IMR-90 (cell line): ENCODE measurements around the gene MALT1. TPM values are rescaled to one million over a fixed set of nuclear protein-coding genes. Genes with fewer than 3 reads are reported as not detected.
A peak's percentile ranks its signal among the peaks of the same experiment; 100 is the strongest.

Experiments
- ATAC-seq: fragments of 200-7000 bp; cut with Tn5 transposase; 2 replicates; pipeline ENCODE4 v1.9.1; 2020; ENCODE audit warnings: low read depth, mild to moderate bottlenecking, moderate library complexity
- BruUV-seq: library from RNA; stranded (reverse); fragments of 400-500 nt; replicated peaks from 2 replicates; lab custom pipeline; 2021; lab: Mats Ljungman, UMichigan
- CTCF ChIA-PET: fragments of 300-600 bp; formaldehyde crosslinking; extraction: SDS; loops from one replicate; lab custom pipeline; 2021; ENCODE audit warnings: antibody characterized with exemption; lab: Yijun Ruan, JAX
- POLR2A ChIA-PET: fragments of 300-600 bp; sonication (Branson Sonifier 250); formaldehyde crosslinking; loops from one replicate; lab custom pipeline; 2022; ENCODE audit warnings: antibody characterized with exemption; ENCODE audit not compliant: unreplicated experiment; lab: Charles Lee
- DNase-seq: peaks from one replicate; pipeline ENCODE4 v3.0.0; 2013
- H2AFZ ChIP-seq: replicated peaks from 2 replicates; pipeline ENCODE3; 2013; ENCODE audit warnings: low read length, mild to moderate bottlenecking; ENCODE audit not compliant: poor library complexity
- H2AK5ac ChIP-seq: 2 replicates; pipeline ENCODE4 v1.6.1; 2013; ENCODE audit warnings: low read depth, low read length, inconsistent platforms
- H2AK9ac ChIP-seq: replicated peaks from 2 replicates; pipeline ENCODE3; 2013; ENCODE audit warnings: mild to moderate bottlenecking, low read depth, low read length, moderate library complexity; ENCODE audit not compliant: poor library complexity
- H2BK120ac ChIP-seq: 2 replicates; pipeline ENCODE4 v1.6.1; 2013; ENCODE audit warnings: low read depth, low read length, inconsistent platforms
- H2BK15ac ChIP-seq: 3 replicates; pipeline ENCODE4 v1.6.1; 2013; ENCODE audit warnings: low read depth, low read length, inconsistent platforms
- H2BK20ac ChIP-seq: 2 replicates; pipeline ENCODE4 v1.6.1; 2013; ENCODE audit warnings: low read depth, mild to moderate bottlenecking, inconsistent platforms, low read length, moderate library complexity
- H2BK5ac ChIP-seq: 2 replicates; pipeline ENCODE4 v1.6.1; 2013; ENCODE audit warnings: mild to moderate bottlenecking, low read depth, low read length, inconsistent platforms; ENCODE audit not compliant: poor library complexity, severe bottlenecking
- H3K14ac ChIP-seq: replicated peaks from 2 replicates; pipeline ENCODE4 v1.6.1; 2013; ENCODE audit warnings: low read depth, low read length, inconsistent platforms
- H3K18ac ChIP-seq: 2 replicates; pipeline ENCODE4 v1.6.1; 2013; ENCODE audit warnings: low read depth, low read length, control low read depth
- H3K23ac ChIP-seq: 2 replicates; pipeline ENCODE4 v1.6.1; 2013; ENCODE audit warnings: low read depth, low read length, inconsistent platforms
- H3K27ac ChIP-seq: 2 replicates; pipeline ENCODE4 v1.5.1; 2013; ENCODE audit warnings: mild to moderate bottlenecking, control low read depth, low read length; ENCODE audit not compliant: insufficient read depth
- H3K27me3 ChIP-seq: 2 replicates; pipeline ENCODE4 v1.6.1; 2013; ENCODE audit warnings: low read length; ENCODE audit not compliant: control insufficient read depth, insufficient read depth
- H3K36me3 ChIP-seq: 2 replicates; pipeline ENCODE4 v1.6.1; 2013; ENCODE audit warnings: low read length, mixed read lengths; ENCODE audit not compliant: control insufficient read depth, insufficient read depth
- H3K4ac ChIP-seq: 2 replicates; pipeline ENCODE4 v1.6.1; 2013; ENCODE audit warnings: low read depth, low read length, inconsistent platforms
- H3K4me1 ChIP-seq: 2 replicates; pipeline ENCODE4 v1.6.1; 2013; ENCODE audit warnings: low read length, mixed read lengths; ENCODE audit not compliant: control insufficient read depth, insufficient read depth
- H3K4me2 ChIP-seq: 2 replicates; pipeline ENCODE4 v1.6.1; 2013; ENCODE audit warnings: low read depth, mild to moderate bottlenecking, control low read depth, low read length, moderate library complexity
- H3K4me3 ChIP-seq: 2 replicates; pipeline ENCODE4 v1.5.1; 2013; ENCODE audit warnings: low read depth, mild to moderate bottlenecking, control low read depth, low read length, moderate library complexity; ENCODE audit not compliant: insufficient read depth
- H3K56ac ChIP-seq: 2 replicates; pipeline ENCODE4 v1.6.1; 2013; ENCODE audit warnings: low read length, inconsistent platforms; ENCODE audit not compliant: insufficient read depth; ENCODE audit errors: extremely low read depth
- H3K79me1 ChIP-seq, 2 experiments: 2 replicates each; pipeline ENCODE4 v1.6.1; 2013; ENCODE audit warnings: low read length in 2 of 2, inconsistent platforms in 1 of 2, low read depth in 1 of 2
- H3K9ac ChIP-seq: 2 replicates; pipeline ENCODE4 v1.6.1; 2013; ENCODE audit warnings: low read depth, low read length, control low read depth
- H3K9me1 ChIP-seq: 2 replicates; pipeline ENCODE4 v1.6.1; 2013; ENCODE audit warnings: low read length, inconsistent platforms; ENCODE audit not compliant: insufficient read depth
- H3K9me3 ChIP-seq: 2 replicates; pipeline ENCODE4 v1.6.1; 2013; ENCODE audit warnings: low read length; ENCODE audit not compliant: control insufficient read depth, insufficient read depth
- H4K20me1 ChIP-seq: 2 replicates; pipeline ENCODE4 v1.6.1; 2013; ENCODE audit warnings: low read length, inconsistent platforms; ENCODE audit not compliant: insufficient read depth
- H4K5ac ChIP-seq: 2 replicates; pipeline ENCODE4 v1.6.1; 2013; ENCODE audit warnings: mild to moderate bottlenecking, low read depth, low read length, control low read depth
- H4K8ac ChIP-seq, 2 experiments: 2 replicates each; pipeline ENCODE4 v1.6.1; 2013; ENCODE audit warnings: low read depth in 2 of 2, low read length in 2 of 2, control low read depth in 1 of 2, inconsistent platforms in 1 of 2
- H4K91ac ChIP-seq: 2 replicates; pipeline ENCODE4 v1.6.1; 2013; ENCODE audit warnings: low read depth, low read length, inconsistent platforms; ENCODE audit not compliant: insufficient read depth
- BHLHE40 ChIP-seq: fragments of 150-350 bp; IDR thresholded peaks from 2 replicates; pipeline ENCODE4 v1.6.1; 2016; ENCODE audit warnings: mild to moderate bottlenecking, low read depth, low read length
- CEBPB ChIP-seq: IDR thresholded peaks from 2 replicates; pipeline ENCODE4 v1.6.1; 2012; ENCODE audit warnings: low read depth, low read length, improper control_type of control experiment
- CHD1 ChIP-seq: IDR thresholded peaks from 2 replicates; pipeline ENCODE4 v1.6.1; 2012; ENCODE audit warnings: low read depth, low read length, improper control_type of control experiment
- CTCF ChIP-seq: conservative IDR thresholded peaks from 2 replicates; pipeline ENCODE4 v1.5.1; 2012; ENCODE audit warnings: mild to moderate bottlenecking, low read depth, low read length, improper control_type of control experiment
- ELK1 ChIP-seq: fragments of 150-350 bp; IDR thresholded peaks from 2 replicates; pipeline ENCODE4 v1.6.1; 2016; ENCODE audit warnings: low read depth, mild to moderate bottlenecking, low read length, moderate library complexity, borderline replicate concordance
- FOS ChIP-seq: fragments of 150-350 bp; IDR thresholded peaks from 2 replicates; pipeline ENCODE4 v1.6.1; 2016; ENCODE audit warnings: low read depth, low read length
- MAFK ChIP-seq: IDR thresholded peaks from 2 replicates; pipeline ENCODE4 v1.6.1; 2012; ENCODE audit warnings: low read depth, low read length, improper control_type of control experiment
- MAZ ChIP-seq: IDR thresholded peaks from 2 replicates; pipeline ENCODE4 v1.6.1; 2012; ENCODE audit warnings: low read depth, mild to moderate bottlenecking, low read length, improper control_type of control experiment, moderate library complexity, borderline replicate concordance
- MXI1 ChIP-seq: IDR thresholded peaks from 2 replicates; pipeline ENCODE4 v1.6.1; 2012; ENCODE audit warnings: low read depth, mild to moderate bottlenecking, low read length, moderate library complexity, borderline replicate concordance
- NFE2L2 ChIP-seq: fragments of 150-350 bp; IDR thresholded peaks from 2 replicates; pipeline ENCODE4 v1.6.1; 2016; ENCODE audit warnings: low read depth, mild to moderate bottlenecking, low read length
- POLR2A ChIP-seq: IDR thresholded peaks from 2 replicates; pipeline ENCODE4 v1.6.1; 2012; ENCODE audit warnings: mild to moderate bottlenecking, low read depth, low read length
- RAD21 ChIP-seq: IDR thresholded peaks from 2 replicates; pipeline ENCODE4 v1.6.1; 2012; ENCODE audit warnings: low read length, improper control_type of control experiment
- RCOR1 ChIP-seq: IDR thresholded peaks from 2 replicates; pipeline ENCODE4 v1.6.1; 2012; ENCODE audit warnings: mild to moderate bottlenecking, low read length, improper control_type of control experiment; ENCODE audit not compliant: insufficient replicate concordance
- RFX5 ChIP-seq: IDR thresholded peaks from 2 replicates; pipeline ENCODE4 v1.8.0; 2012; ENCODE audit warnings: low read depth, mild to moderate bottlenecking, low read length, moderate library complexity
- USF2 ChIP-seq: fragments of 150-350 bp; IDR thresholded peaks from 2 replicates; pipeline ENCODE4 v1.6.1; 2017; ENCODE audit warnings: mild to moderate bottlenecking, antibody characterized with exemption, low read length, low read depth
- WGBS, 2 experiments: methylation state at CpG; one replicate each; pipeline versions ENCODE4 v1.1.5 to v1.1.7; 2013; ENCODE audit warnings: missing lambda C conversion rate in 2 of 2; ENCODE audit not compliant: insufficient read length in 1 of 2; ENCODE audit errors: extremely low coverage in 2 of 2; 5-methylcytosine and 5-hydroxymethylcytosine counted together
- dilution Hi-C: fragments of 300-500 bp; cut with HindIII; formaldehyde crosslinking; loops from one replicate; pipeline ENCODE4 v1.14.3; 2018; ENCODE audit warnings: low sequenced_read_pairs; ENCODE audit not compliant: unreplicated experiment
- in situ Hi-C: fragments of 300-500 bp; cut with MboI; formaldehyde crosslinking; loops from 3 replicates; pipeline ENCODE4 v1.14.3; 2019; ENCODE audit warnings: low sequenced_read_pairs, inconsistent platforms, mixed read lengths
- intact Hi-C: fragments of 100-400 bp; cut with micrococcal nuclease; formaldehyde crosslinking; loops from 2 replicates; pipeline ENCODE4 v1.10.0; 2022
- polyA plus RNA-seq, 3 experiments: library from polyadenylated mRNA; depleted of rRNA; stranded (reverse); fragments of >200 nt; gene quantifications; 2 replicates each; pipeline ENCODE4 v1.2.3, GENCODE V29; 2012; ENCODE audit warnings: low replicate concordance in 1 of 3
- total RNA-seq: library from RNA; depleted of rRNA; stranded (reverse); fragments of >200 nt; gene quantifications from 2 replicates; pipeline ENCODE4 v1.2.3, GENCODE V29; 2012

The MALT1 gene
- total and polyA plus RNA-seq, 2 of the 4 experiments (the other 2 are of a cell fraction): 8.3 to 25.3 TPM

DNA sequence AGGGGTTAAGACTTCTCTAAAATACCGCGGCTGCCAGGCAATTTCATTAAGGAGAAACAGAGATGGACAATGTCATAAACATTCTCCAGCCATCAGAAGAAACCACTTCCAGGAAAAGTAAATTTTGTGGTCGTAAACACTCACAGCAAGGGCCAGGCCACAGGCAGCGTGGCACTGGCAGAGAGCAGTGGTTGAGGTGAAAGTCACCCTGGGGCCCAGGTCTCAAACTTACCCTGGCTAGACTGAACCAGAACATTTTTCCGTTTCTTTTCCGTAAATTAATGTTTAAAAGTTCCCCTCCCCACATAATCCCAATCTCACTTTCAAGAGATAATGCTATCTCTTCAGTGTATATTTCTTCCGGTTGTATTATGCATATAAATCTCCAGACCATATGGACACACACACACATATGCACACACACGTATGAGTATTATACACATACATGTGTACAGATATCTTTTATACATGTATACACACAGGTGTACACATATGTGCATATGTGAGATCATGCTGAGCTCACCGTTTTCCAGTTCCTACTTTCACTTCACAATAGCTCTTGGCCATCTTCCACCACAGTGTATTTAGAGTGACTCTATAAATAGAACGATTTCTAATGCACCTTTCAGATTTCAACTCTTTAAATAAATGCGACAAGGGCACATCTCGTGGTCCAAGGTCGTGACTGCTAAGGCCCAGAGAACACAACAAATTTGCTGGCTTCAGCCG lies 90.1 kb downstream of the MALT1 start:
- BruUV-seq: no TSS peak
- H2BK120ac ChIP-seq: no peak overlapping the region
- H3K18ac ChIP-seq: no peak overlapping the region
- DNase-seq: peak; percentile 40
- in situ Hi-C loops (loop anchor here (5.0 to 10.0 kb wide), 2 partner anchors 234 to 717 kb away; partner anchors contain the start of gene NEDD4L), dilution Hi-C loops (no loop called here), intact Hi-C loops (loop anchor here (5.0 to 10.0 kb wide), 3 partner anchors 267 to 879 kb away; partner anchors contain the start of gene NEDD4L)
- H2AK5ac ChIP-seq: no peak overlapping the region
- no peaks in the 10 kb centered on the region for H3K36me3 ChIP-seq
- H3K27ac ChIP-seq: no peak overlapping the region
- no peak overlapping the region for H2BK20ac ChIP-seq
- H3K4ac ChIP-seq: no peak overlapping the region
- H3K4me1 ChIP-seq: no peaks in the 10 kb centered on the region
- H3K9me3 ChIP-seq: no peaks in the 10 kb centered on the region
- no peak for ATAC-seq
- no peak overlapping the region for H3K14ac ChIP-seq
- H4K91ac ChIP-seq: no peak overlapping the region
- H3K27me3 ChIP-seq: peaks cover 14% of the 10 kb centered on the region
- 67% methylated on average over 1 of the region's 14 CpGs; no CpG with 5 or more reads in 1 of the 2 experiments for WGBS, 2 experiments
- ChIA-PET CTCF (no interaction called here), POLR2A (no interaction called here)
- H2BK15ac ChIP-seq: no peak overlapping the region
- H3K23ac ChIP-seq: no peak overlapping the region
- no peak overlapping the region for H2BK5ac ChIP-seq
- no peaks in the 10 kb centered on the region for H4K20me1 ChIP-seq
- no peak overlapping the region for H2AFZ ChIP-seq
- H4K5ac ChIP-seq: no peak overlapping the region
- H4K8ac ChIP-seq: no peak overlapping the region
- no peaks in the 10 kb centered on the region for H3K9me1 ChIP-seq
- no peaks in the 10 kb centered on the region for H3K79me1 ChIP-seq
- H3K9ac ChIP-seq: no peak overlapping the region
- H2AK9ac ChIP-seq: no peak overlapping the region
- no peak overlapping the region for H3K4me3 ChIP-seq
- H3K4me2 ChIP-seq: no peak overlapping the region
- no peak overlapping the region for H3K56ac ChIP-seq
- TF ChIP-seq USF2 (no peak), CTCF (no peak), NFE2L2 (no peak), MAFK (no peak), POLR2A (no peak), MAZ (no peak), MXI1 (no peak), BHLHE40 (no peak), RFX5 (no peak), CHD1 (no peak), CEBPB (no peak), RAD21 (no peak), RCOR1 (no peak), FOS (no peak), ELK1 (no peak)
